Peyer's patch (tissue), 4 donors: ENCODE results near the gene LBHD2.

Source experiments
- CTCF ChIP-seq, 6 experiments: fragments of 450-650 bp in 4 of 6; fragments of 200-600 bp in 2 of 6; sonication (generic) in 1 of 6; IDR thresholded peaks; one replicate each; pipeline ENCODE4 v1.5.1; 2017 to 2019; ENCODE audit warnings: antibody characterized with exemption in 6 of 6, mild to moderate bottlenecking in 3 of 6, moderate library complexity in 1 of 6
- POLR2A ChIP-seq, 2 donors: fragments of 450-650 bp; IDR thresholded peaks; one replicate each; pipeline ENCODE4 v1.5.1; 2017; ENCODE audit warnings: antibody characterized with exemption in 2 of 2, mild to moderate bottlenecking in 2 of 2, moderate library complexity in 2 of 2

DNA sequence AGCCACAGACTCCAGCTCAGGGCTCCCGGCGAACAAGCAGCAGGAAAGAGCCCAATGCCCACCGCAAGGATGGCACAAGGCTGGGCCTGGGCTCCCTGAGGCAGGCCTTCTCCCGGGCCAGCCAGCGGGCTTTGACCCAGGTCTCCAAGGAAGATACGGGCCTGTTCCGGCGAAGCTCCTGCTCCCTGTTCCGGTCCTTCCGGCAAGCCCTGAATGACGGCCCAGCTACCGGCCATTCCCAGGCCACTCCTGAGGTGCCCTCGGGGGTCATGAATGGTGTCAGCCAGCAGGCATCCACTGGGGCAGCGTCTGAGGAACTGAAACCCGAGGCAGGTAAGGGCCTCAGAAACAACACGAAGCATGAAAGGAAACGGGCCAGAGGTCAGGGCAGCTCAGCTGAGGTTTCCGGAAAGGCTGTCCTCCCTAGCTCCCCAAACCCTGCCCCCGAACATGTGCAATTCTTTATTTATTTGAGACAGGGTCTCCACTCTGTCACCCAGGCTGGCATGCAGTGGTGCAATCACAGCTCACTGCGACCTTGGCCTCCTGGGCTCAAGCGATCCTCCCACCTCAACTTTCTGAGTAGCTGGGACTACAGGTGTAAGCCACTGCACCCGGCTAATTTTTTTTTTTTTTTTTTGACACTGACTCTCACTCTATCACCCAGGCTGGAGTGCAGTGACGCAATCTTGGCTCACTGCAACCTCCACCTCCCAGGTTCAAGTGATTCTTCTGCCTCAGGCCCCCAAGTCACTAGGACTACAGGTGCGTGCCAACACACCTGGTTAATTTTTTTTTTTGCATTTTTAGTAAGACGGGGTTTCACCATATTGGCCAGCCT, 16.5 kb downstream of the LBHD2 start:
- TF ChIP-seq CTCF (IDR thresholded peaks at IDR 0.05) (no peak), POLR2A (IDR thresholded peaks at IDR 0.05) (no peak)
